Astrocyte (in vitro differentiated cells and primary cell): ENCODE results near the gene IL1R1. TPM values are rescaled to one million over a fixed set of nuclear protein-coding genes. Genes with fewer than 3 reads are reported as not detected.
A peak's percentile ranks its signal among the peaks of the same experiment; 100 is the strongest.

Experiments used
- DNase-seq: peaks from one replicate; pipeline ENCODE4 v3.0.0-alpha.2; 2010; ENCODE audit warnings: low read depth
- FAIRE-seq: peaks from 2 replicates; lab custom pipeline; 2011; peaks lifted over from hg19 to GRCh38; lab: Jason Lieb, UNC
- H2AFZ ChIP-seq: 2 replicates; pipeline ENCODE4 v1.6.0; 2012; ENCODE audit warnings: low read depth, low read length, inconsistent platforms
- H3K27ac ChIP-seq: 2 replicates; pipeline ENCODE4 v1.5.1; 2011; ENCODE audit warnings: low read depth, low read length, inconsistent platforms
- H3K27me3 ChIP-seq: 2 replicates; pipeline ENCODE4 v1.6.0; 2011; ENCODE audit warnings: low read length, inconsistent platforms; ENCODE audit not compliant: insufficient read depth
- H3K36me3 ChIP-seq: 2 replicates; pipeline ENCODE4 v1.5.1; 2011; ENCODE audit warnings: low read length, inconsistent platforms; ENCODE audit not compliant: insufficient read depth
- H3K4me1 ChIP-seq: 2 replicates; pipeline ENCODE4 v1.5.1; 2011; ENCODE audit warnings: low read length, inconsistent platforms; ENCODE audit not compliant: insufficient read depth
- H3K4me2 ChIP-seq: 2 replicates; pipeline ENCODE4 v1.6.0; 2012; ENCODE audit warnings: low read length, inconsistent platforms
- H3K4me3 ChIP-seq: 2 replicates; pipeline ENCODE4 v1.5.1; 2011; ENCODE audit warnings: low read depth, mild to moderate bottlenecking, low read length, inconsistent platforms; ENCODE audit not compliant: insufficient read depth
- H3K79me2 ChIP-seq: 2 replicates; pipeline ENCODE4 v1.6.0; 2012; ENCODE audit warnings: mild to moderate bottlenecking, low read length, inconsistent platforms; ENCODE audit not compliant: insufficient read depth
- H3K9ac ChIP-seq: 2 replicates; pipeline ENCODE4 v1.6.0; 2012; ENCODE audit warnings: mild to moderate bottlenecking, low read length, inconsistent platforms
- H3K9me3 ChIP-seq: 2 replicates; pipeline ENCODE4 v1.5.1; 2012; ENCODE audit warnings: low read depth, mild to moderate bottlenecking, low read length, inconsistent platforms; ENCODE audit not compliant: insufficient read depth
- H4K20me1 ChIP-seq: 2 replicates; pipeline ENCODE4 v1.6.0; 2012; ENCODE audit warnings: low read length, inconsistent platforms; ENCODE audit not compliant: insufficient read depth
- H3K27ac Mint-ChIP-seq: one replicate; pipeline ENCODE4 v1.8.0; 2021; ENCODE audit warnings: mild to moderate bottlenecking, mixed read lengths; ENCODE audit not compliant: unreplicated experiment
- H3K27me3 Mint-ChIP-seq: one replicate; pipeline ENCODE4 v1.8.0; 2021; ENCODE audit warnings: low read depth, mixed read lengths; ENCODE audit not compliant: unreplicated experiment
- H3K36me3 Mint-ChIP-seq: one replicate; pipeline ENCODE4 v1.8.0; 2021; ENCODE audit warnings: low read depth, mixed read lengths; ENCODE audit not compliant: unreplicated experiment
- H3K4me1 Mint-ChIP-seq: one replicate; pipeline ENCODE4 v1.8.0; 2021; ENCODE audit warnings: low read depth, mixed read lengths; ENCODE audit not compliant: unreplicated experiment
- H3K4me3 Mint-ChIP-seq: one replicate; pipeline ENCODE4 v1.8.0; 2021; ENCODE audit warnings: mild to moderate bottlenecking, moderate library complexity, mixed read lengths; ENCODE audit not compliant: unreplicated experiment
- H3K9me3 Mint-ChIP-seq: one replicate; pipeline ENCODE4 v1.8.0; 2021; ENCODE audit warnings: mild to moderate bottlenecking, mixed read lengths; ENCODE audit not compliant: unreplicated experiment
- CTCF ChIP-seq: IDR thresholded peaks from 2 replicates; pipeline ENCODE4 v1.5.1; 2011; ENCODE audit warnings: low read depth, mild to moderate bottlenecking, inconsistent platforms, low read length, moderate library complexity; ENCODE audit not compliant: insufficient read depth
- EZH2 ChIP-seq: IDR thresholded peaks from 2 replicates; pipeline ENCODE4 v1.6.1; 2012; ENCODE audit warnings: mild to moderate bottlenecking, low read length, inconsistent platforms; ENCODE audit not compliant: insufficient read depth
- total RNA-seq: library from RNA; stranded (reverse); gene quantifications from 2 replicates; pipeline ENCODE4 v1.2.1, GENCODE V29; 2021

Gene IL1R1
- total RNA-seq, 1 donor from 2014 or later, result 7.5 TPM

GRCh38 chr2:102145107-102145506 lies 2.6 kb downstream of the IL1R1 start:
- peaks cover 55% of the 10 kb centered on the region for H3K9me3 Mint-ChIP-seq
- H3K4me1 ChIP-seq, result peaks cover 10% of the 10 kb centered on the region
- no peak overlapping the region for H3K4me3 ChIP-seq
- H4K20me1 ChIP-seq, result peaks cover 4% of the 10 kb centered on the region
- peaks cover 29% of the 10 kb centered on the region for H3K36me3 Mint-ChIP-seq
- DNase-seq, result no peak
- H3K9me3 ChIP-seq, result peaks cover 43% of the 10 kb centered on the region
- H3K79me2 ChIP-seq, result peaks cover 43% of the 10 kb centered on the region
- H3K9ac ChIP-seq, result no peak overlapping the region
- H3K36me3 ChIP-seq, result no peaks in the 10 kb centered on the region
- H3K27me3 Mint-ChIP-seq, result peaks cover 4% of the 10 kb centered on the region
- H3K4me2 ChIP-seq, result no peak overlapping the region
- no peak for TF ChIP-seq CTCF
- peaks cover 16% of the 10 kb centered on the region for H3K4me1 Mint-ChIP-seq
- H3K4me3 Mint-ChIP-seq, result no peak overlapping the region
- H3K27me3 ChIP-seq, result no peaks in the 10 kb centered on the region
- no peak overlapping the region for H3K27ac Mint-ChIP-seq
- no peak overlapping the region for H2AFZ ChIP-seq
- no peak overlapping the region for H3K27ac ChIP-seq
- no peak for FAIRE-seq

- Histone ChIP-seq H4K20me1 (peaks cover 4% of the 10 kb centered on the region), H3K27me3 (no peaks in the 10 kb centered on the region), H2AFZ (no peak overlapping the region), H3K9ac (no peak overlapping the region), H3K79me2 (peaks cover 44% of the 10 kb centered on the region), H3K4me2 (no peak overlapping the region), H3K27ac (no peak overlapping the region), H3K4me3 (no peak overlapping the region), H3K4me1 (peaks cover 10% of the 10 kb centered on the region), H3K9me3 (peaks cover 43% of the 10 kb centered on the region), H3K36me3 (no peaks in the 10 kb centered on the region)
- Mint-ChIP-seq H3K4me3 (no peak overlapping the region), H3K9me3 (peaks cover 55% of the 10 kb centered on the region), H3K36me3 (peaks cover 32% of the 10 kb centered on the region), H3K27me3 (no peaks in the 10 kb centered on the region), H3K4me1 (peaks cover 13% of the 10 kb centered on the region), H3K27ac (no peak overlapping the region)
- DNase-seq (no peak), FAIRE-seq (no peak)
- TF ChIP-seq EZH2, result no peak
- TF ChIP-seq CTCF, result no peak
Observed at GRCh38 chr2:102145934-102146333, 3.4 kb downstream of the IL1R1 start.

GRCh38 chr2:102147935-102148334 lies 5.4 kb downstream of the IL1R1 start:
- peaks cover 59% of the 10 kb centered on the region for H3K9me3 Mint-ChIP-seq
- Histone ChIP-seq H3K9ac (no peak overlapping the region), H3K36me3 (no peaks in the 10 kb centered on the region), H3K27me3 (no peaks in the 10 kb centered on the region), H3K4me3 (no peak overlapping the region), H3K79me2 (peaks cover 49% of the 10 kb centered on the region), H3K4me2 (no peak overlapping the region), H3K27ac (no peak overlapping the region), H2AFZ (no peak overlapping the region), H3K4me1 (peaks cover 8% of the 10 kb centered on the region), H4K20me1 (peaks cover 11% of the 10 kb centered on the region), H3K9me3 (peaks cover 43% of the 10 kb centered on the region)
- H3K27me3 Mint-ChIP-seq, result no peaks in the 10 kb centered on the region
- FAIRE-seq (no peak), DNase-seq (peak; percentile 78)
- no peak overlapping the region for H3K4me3 Mint-ChIP-seq
- H3K36me3 Mint-ChIP-seq, result peaks cover 39% of the 10 kb centered on the region
- H3K27ac Mint-ChIP-seq, result no peak overlapping the region
- TF ChIP-seq CTCF (no peak), EZH2 (no peak)
- H3K4me1 Mint-ChIP-seq, result peaks cover 7% of the 10 kb centered on the region
